HepG2 (cell line): ENCODE data around the gene ZFP82. TPM values are rescaled to one million over a fixed set of nuclear protein-coding genes. Genes with fewer than 3 reads are reported as not detected.

ENCODE experiments used
- CAMTA2 ChIP-seq: sonication (generic); formaldehyde crosslinking; IDR thresholded peaks from 2 replicates; pipeline ENCODE4 v1.4.0; 2020; ENCODE audit warnings: mild to moderate bottlenecking, missing genetic modification reagents, borderline replicate concordance
- DR1 ChIP-seq: sonication (generic); formaldehyde crosslinking; IDR thresholded peaks from 2 replicates; pipeline ENCODE4 v1.8.0; 2021; ENCODE audit warnings: mild to moderate bottlenecking, missing genetic modification reagents, inconsistent platforms
- ELF1 ChIP-seq: sonication (generic); formaldehyde crosslinking; IDR thresholded peaks from 2 replicates; pipeline ENCODE4 v1.4.0; 2020; ENCODE audit warnings: missing genetic modification reagents
- FOSL1 ChIP-seq: sonication (generic); formaldehyde crosslinking; IDR thresholded peaks from 2 replicates; pipeline ENCODE4 v1.9.0; 2021; ENCODE audit warnings: missing genetic modification reagents, borderline replicate concordance
- FOXJ3 ChIP-seq: sonication (generic); formaldehyde crosslinking; IDR thresholded peaks from 2 replicates; pipeline ENCODE4 v1.4.0; 2020; ENCODE audit warnings: missing genetic modification reagents, mild to moderate bottlenecking, borderline replicate concordance
- IKZF1 ChIP-seq: fragments of 450-650 bp; IDR thresholded peaks from 2 replicates; pipeline ENCODE4 v1.7.1; 2016
- KAT2B ChIP-seq: fragments of 150-350 bp; IDR thresholded peaks from 2 replicates; pipeline ENCODE4 v1.6.1; 2014; ENCODE audit warnings: low read depth, low read length, borderline replicate concordance
- KDM5A ChIP-seq: fragments of 200-600 bp; sonication (generic); IDR thresholded peaks from 2 replicates; pipeline ENCODE4 v1.7.0; 2018; ENCODE audit warnings: antibody characterized with exemption, mild to moderate bottlenecking, low read length, borderline replicate concordance
- NR2F1 ChIP-seq, 2 experiments: fragments of 450-650 bp in 1 of 2; formaldehyde crosslinking in 1 of 2; IDR thresholded peaks; 2 replicates each; pipeline versions ENCODE4 v1.5.0 to v1.6.1; 2016 to 2020; ENCODE audit warnings: mild to moderate bottlenecking in 1 of 2, missing compliant biosample characterization in 1 of 2, missing genetic modification reagents in 1 of 2, moderate library complexity in 1 of 2
- PAX8 ChIP-seq: sonication (generic); formaldehyde crosslinking; IDR thresholded peaks from 2 replicates; pipeline ENCODE4 v1.8.0; 2022; ENCODE audit warnings: mild to moderate bottlenecking, missing genetic modification reagents, borderline replicate concordance
- RFX5 ChIP-seq: IDR thresholded peaks from 2 replicates; pipeline ENCODE4 v1.6.1; 2011; ENCODE audit warnings: low read depth, low read length, improper control_type of control experiment
- SRF ChIP-seq: IDR thresholded peaks from 2 replicates; pipeline ENCODE4 v1.6.1; 2011; ENCODE audit warnings: mild to moderate bottlenecking, low read depth, low read length, moderate library complexity
- ZBTB42 ChIP-seq: sonication (generic); formaldehyde crosslinking; IDR thresholded peaks from 2 replicates; pipeline ENCODE4 v1.5.0; 2020; ENCODE audit warnings: mild to moderate bottlenecking, missing genetic modification reagents
- ZFY ChIP-seq: sonication (generic); formaldehyde crosslinking; IDR thresholded peaks from 2 replicates; pipeline ENCODE4 v1.4.0; 2020; ENCODE audit warnings: missing genetic modification reagents
- polyA plus RNA-seq, 8 experiments: library from polyadenylated mRNA; depleted of rRNA in 3 of 8; stranded (reverse) in 7 of 8; unstranded in 1 of 8; fragments of >200 nt; fragmentation: Illumina TruSeq in 4 of 8; extraction: Trizol in 4 of 8; gene quantifications; 2 replicates each; pipeline versions ENCODE4 v1.2.1 to v1.2.3, GENCODE V29; 2011 to 2016; ENCODE audit warnings: low read depth in 4 of 8, missing spikeins in 1 of 8, mixed read lengths in 1 of 8; ENCODE audit not compliant: insufficient read depth in 1 of 8
- total RNA-seq, 5 experiments: library from RNA; depleted of rRNA; stranded (reverse); fragments of >200 nt; fragmentation: Illumina TruSeq; extraction: Trizol; gene quantifications; 2 replicates each; pipeline ENCODE4 v1.2.3, GENCODE V29; 2016; ENCODE audit warnings: low read depth in 1 of 5
- TF ChIP-seq, protein P1 (sequence below): sonication (generic); formaldehyde crosslinking; IDR thresholded peaks from 2 replicates; pipeline ENCODE4 v1.5.0; 2020; ENCODE audit warnings: mild to moderate bottlenecking, missing genetic modification reagents, borderline replicate concordance
- TF ChIP-seq, protein P2 (sequence below): sonication (generic); formaldehyde crosslinking; IDR thresholded peaks from 2 replicates; pipeline ENCODE4 v1.5.0; 2020; ENCODE audit warnings: mild to moderate bottlenecking, missing genetic modification reagents
- TF ChIP-seq, protein P3 (sequence below): sonication (generic); formaldehyde crosslinking; IDR thresholded peaks from 2 replicates; pipeline ENCODE4 v1.9.0; 2021; ENCODE audit warnings: missing genetic modification reagents, borderline replicate concordance
- TF ChIP-seq, protein P4 (sequence below): sonication (generic); formaldehyde crosslinking; IDR thresholded peaks from 2 replicates; pipeline ENCODE4 v1.4.0; 2020; ENCODE audit warnings: missing genetic modification reagents
- TF ChIP-seq, protein P5 (sequence below): sonication (generic); formaldehyde crosslinking; IDR thresholded peaks from 2 replicates; pipeline ENCODE4 v1.9.0; 2021; ENCODE audit warnings: missing genetic modification reagents, mild to moderate bottlenecking, borderline replicate concordance

ZFP82 gene
- total and polyA plus RNA-seq, 2 of the 13 experiments (the other 11 are each of a cell fraction or from before 2014, with no cell fraction given), result 1.7 to 4.3 TPM

DNA sequence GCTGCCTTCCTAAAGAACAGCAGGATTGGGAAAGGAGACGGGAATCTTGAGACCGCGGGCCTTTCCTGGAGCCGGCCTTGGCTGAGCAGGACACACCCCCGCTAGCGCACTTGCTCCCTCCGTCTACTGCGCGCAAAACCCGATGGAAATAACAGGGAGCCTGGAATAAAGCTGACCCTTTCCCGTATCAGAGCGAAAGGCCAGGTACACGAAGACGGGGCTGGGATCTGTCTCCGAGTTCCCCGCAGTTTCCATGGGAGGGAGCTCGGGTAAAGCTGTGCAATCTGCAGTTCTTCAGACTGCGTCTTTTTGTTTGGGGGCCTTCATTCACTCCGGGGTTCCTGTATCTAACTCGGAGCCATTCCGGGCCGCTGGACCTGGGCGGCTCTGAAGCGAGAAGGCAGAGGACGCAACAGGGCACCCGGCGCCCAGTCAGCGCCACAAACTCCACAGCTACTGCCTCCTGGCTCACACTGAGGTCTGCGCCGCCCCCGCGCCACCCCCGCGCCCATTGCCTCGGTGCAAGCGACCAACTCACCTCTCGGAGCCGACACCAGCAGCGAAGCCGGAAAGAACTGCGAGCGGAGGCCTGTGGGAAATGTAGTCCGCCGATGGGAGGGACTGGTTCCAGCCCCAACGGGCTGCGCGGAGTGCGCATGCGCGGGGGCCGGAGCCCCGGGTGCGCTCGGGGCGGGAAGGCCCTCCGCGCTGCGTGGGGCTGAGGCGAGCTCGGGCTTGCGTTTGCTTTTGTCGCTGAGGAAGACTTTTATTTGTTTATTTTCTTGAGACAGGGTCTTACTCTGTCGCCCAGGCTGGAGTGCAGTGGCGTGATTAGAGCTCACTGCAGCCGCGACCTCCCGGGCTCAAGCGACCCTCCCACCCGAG, 39.6 kb downstream of the ZFP82 start, which contains the start of gene ZFP14 (continued):
- TF ChIP-seq, protein P1, sequence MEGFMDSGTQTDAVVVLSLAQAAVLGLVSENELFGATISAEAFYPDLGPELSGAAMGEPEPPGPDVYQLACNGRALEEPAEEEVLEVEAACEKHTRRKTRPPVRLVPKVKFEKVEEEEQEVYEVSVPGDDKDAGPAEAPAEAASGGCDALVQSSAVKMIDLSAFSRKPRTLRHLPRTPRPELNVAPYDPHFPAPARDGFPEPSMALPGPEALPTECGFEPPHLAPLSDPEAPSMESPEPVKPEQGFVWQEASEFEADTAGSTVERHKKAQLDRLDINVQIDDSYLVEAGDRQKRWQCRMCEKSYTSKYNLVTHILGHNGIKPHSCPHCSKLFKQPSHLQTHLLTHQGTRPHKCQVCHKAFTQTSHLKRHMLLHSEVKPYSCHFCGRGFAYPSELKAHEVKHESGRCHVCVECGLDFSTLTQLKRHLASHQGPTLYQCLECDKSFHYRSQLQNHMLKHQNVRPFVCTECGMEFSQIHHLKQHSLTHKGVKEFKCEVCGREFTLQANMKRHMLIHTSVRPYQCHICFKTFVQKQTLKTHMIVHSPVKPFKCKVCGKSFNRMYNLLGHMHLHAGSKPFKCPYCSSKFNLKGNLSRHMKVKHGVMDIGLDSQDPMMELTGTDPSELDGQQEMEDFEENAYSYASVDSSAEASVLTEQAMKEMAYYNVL, result peak; percentile 66; the same call in 1 of the 2 replicates
- TF ChIP-seq CAMTA2, result peak; percentile 76; the same call in 1 of the 2 replicates
- TF ChIP-seq, protein P2, sequence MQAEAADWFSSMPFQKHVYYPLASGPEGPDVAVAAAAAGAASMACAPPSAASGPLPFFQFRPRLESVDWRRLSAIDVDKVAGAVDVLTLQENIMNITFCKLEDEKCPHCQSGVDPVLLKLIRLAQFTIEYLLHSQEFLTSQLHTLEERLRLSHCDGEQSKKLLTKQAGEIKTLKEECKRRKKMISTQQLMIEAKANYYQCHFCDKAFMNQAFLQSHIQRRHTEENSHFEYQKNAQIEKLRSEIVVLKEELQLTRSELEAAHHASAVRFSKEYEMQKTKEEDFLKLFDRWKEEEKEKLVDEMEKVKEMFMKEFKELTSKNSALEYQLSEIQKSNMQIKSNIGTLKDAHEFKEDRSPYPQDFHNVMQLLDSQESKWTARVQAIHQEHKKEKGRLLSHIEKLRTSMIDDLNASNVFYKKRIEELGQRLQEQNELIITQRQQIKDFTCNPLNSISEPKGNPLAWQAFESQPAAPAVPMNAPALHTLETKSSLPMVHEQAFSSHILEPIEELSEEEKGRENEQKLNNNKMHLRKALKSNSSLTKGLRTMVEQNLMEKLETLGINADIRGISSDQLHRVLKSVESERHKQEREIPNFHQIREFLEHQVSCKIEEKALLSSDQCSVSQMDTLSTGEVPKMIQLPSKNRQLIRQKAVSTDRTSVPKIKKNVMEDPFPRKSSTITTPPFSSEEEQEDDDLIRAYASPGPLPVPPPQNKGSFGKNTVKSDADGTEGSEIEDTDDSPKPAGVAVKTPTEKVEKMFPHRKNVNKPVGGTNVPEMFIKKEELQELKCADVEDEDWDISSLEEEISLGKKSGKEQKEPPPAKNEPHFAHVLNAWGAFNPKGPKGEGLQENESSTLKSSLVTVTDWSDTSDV (CRISPR knock-in tag), result no peak
- TF ChIP-seq NR2F1 (CRISPR knock-in tag; IDR thresholded peaks at IDR 0.05), result peak in 1 of 2 experiments; percentile 48; a peak in 1 of 4 replicates
- TF ChIP-seq FOSL1 (CRISPR knock-in tag), result no peak
- peak; percentile 58; the same call in 1 of the 2 replicates for TF ChIP-seq FOXJ3 (CRISPR knock-in tag)
- peak; percentile 93 for TF ChIP-seq ZFY (CRISPR knock-in tag)
- TF ChIP-seq, protein P3, sequence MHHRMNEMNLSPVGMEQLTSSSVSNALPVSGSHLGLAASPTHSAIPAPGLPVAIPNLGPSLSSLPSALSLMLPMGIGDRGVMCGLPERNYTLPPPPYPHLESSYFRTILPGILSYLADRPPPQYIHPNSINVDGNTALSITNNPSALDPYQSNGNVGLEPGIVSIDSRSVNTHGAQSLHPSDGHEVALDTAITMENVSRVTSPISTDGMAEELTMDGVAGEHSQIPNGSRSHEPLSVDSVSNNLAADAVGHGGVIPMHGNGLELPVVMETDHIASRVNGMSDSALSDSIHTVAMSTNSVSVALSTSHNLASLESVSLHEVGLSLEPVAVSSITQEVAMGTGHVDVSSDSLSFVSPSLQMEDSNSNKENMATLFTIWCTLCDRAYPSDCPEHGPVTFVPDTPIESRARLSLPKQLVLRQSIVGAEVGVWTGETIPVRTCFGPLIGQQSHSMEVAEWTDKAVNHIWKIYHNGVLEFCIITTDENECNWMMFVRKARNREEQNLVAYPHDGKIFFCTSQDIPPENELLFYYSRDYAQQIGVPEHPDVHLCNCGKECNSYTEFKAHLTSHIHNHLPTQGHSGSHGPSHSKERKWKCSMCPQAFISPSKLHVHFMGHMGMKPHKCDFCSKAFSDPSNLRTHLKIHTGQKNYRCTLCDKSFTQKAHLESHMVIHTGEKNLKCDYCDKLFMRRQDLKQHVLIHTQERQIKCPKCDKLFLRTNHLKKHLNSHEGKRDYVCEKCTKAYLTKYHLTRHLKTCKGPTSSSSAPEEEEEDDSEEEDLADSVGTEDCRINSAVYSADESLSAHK, result no peak
- TF ChIP-seq IKZF1, result no peak
- TF ChIP-seq DR1 (CRISPR knock-in tag), result peak; percentile 61; the same call in 1 of the 2 replicates
- no peak for TF ChIP-seq KAT2B
- TF ChIP-seq PAX8 (CRISPR knock-in tag), result no peak
- TF ChIP-seq RFX5, result no peak
- TF ChIP-seq SRF, result no peak
- TF ChIP-seq, protein P4, sequence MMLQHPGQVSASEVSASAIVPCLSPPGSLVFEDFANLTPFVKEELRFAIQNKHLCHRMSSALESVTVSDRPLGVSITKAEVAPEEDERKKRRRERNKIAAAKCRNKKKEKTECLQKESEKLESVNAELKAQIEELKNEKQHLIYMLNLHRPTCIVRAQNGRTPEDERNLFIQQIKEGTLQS (CRISPR knock-in tag), result no peak
- peak; percentile 40; the same call in 1 of the 2 replicates for TF ChIP-seq KDM5A
- TF ChIP-seq, protein P5, sequence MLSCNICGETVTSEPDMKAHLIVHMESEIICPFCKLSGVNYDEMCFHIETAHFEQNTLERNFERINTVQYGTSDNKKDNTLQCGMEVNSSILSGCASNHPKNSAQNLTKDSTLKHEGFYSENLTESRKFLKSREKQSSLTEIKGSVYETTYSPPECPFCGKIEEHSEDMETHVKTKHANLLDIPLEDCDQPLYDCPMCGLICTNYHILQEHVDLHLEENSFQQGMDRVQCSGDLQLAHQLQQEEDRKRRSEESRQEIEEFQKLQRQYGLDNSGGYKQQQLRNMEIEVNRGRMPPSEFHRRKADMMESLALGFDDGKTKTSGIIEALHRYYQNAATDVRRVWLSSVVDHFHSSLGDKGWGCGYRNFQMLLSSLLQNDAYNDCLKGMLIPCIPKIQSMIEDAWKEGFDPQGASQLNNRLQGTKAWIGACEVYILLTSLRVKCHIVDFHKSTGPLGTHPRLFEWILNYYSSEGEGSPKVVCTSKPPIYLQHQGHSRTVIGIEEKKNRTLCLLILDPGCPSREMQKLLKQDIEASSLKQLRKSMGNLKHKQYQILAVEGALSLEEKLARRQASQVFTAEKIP (CRISPR knock-in tag), result no peak
- no peak for TF ChIP-seq ZBTB42 (CRISPR knock-in tag)
- TF ChIP-seq ELF1 (CRISPR knock-in tag), result peak; percentile 95
